ENCODE results near the gene MYOCD.

The MYOCD gene

DNA sequence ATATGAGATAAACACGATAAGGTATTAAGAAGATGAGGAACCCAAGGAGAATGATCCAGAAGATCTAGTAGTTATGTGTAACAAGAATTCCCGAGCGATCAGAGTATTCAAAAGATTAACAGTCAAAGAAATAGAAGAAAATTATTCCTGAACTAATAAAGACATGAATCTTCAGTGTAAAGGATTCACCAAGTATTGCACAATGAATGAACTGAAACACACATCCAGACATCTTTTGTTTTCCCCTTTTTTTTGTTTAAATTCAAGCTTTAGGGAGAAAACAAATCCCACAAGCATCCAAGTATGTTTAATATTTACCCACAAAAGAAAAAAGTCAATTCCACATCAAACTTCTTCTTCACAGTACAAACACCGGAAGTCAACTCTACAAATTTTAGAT is 23.7 kb upstream of the MYOCD start:
- no peak for DNase-seq

DNA sequence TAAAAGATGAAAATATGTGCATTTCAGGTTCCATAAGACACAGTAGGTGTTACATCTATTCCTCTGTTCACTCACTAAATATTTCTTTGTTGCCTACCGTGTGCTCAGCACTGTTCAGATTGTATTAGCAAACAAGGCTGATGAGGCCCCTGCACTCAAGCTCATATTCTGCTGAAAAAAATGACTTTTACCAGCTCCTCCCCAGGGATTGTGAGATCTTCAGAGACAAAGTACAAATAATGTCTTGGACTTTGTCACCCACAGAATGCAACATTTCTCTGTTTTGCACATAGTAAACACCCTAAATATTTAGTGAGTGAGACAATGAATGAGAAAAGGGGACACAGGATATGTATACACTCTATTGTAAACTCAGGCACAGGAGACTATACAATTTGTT is 21.9 kb upstream of the MYOCD start:
- DNase-seq = no peak

DNA sequence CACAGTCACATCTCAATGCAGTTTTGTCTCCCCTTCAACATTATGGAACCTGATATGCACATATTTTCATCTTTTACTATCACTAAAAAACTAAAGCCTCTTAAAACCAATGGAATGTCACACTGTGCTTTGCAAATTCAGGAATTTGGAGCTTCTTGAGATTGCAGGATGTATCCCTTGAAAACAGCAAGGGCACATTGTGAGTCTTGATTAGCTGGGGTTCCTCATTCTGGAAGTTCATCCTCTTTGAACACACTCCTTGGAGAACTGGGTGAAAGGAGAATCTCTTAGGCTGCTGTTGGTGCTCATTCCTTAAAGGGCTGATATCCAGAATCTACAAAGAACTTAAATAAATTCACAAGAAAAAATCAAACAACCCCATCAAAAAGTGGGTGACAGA is 21.1 kb upstream of the MYOCD start:
- no peak for DNase-seq

DNA sequence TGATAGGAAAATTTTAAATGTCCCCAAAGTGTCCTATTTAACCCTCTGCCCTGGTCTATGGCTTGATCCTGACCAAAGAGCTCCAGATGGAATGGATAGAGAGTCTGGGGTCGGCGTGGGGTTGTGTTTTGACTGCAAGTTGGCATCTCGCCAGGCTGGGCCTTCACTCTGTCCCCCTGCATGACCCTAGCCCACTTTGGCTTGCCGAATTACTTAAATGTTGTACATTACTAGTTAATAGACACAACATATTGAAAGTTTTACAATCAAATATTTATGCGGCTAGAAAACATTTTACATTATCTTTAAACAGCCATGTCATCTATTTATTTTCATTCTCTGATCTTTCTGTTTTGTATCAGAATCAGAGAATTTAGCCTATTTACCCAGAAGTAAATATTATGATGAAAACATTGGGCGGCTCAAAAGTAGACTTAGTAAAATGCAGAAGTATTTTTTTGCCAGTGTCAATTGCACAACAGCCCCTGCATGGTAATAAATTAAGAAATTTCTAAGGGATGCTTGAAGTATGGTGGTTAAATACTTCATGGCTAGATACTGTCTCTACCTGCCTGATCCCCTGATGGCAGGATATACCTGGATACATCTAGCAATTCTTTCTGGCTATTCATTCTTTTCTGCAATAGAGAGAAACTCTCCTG is 18.8 kb upstream of the MYOCD start:
- DNase-seq = no peak

DNA sequence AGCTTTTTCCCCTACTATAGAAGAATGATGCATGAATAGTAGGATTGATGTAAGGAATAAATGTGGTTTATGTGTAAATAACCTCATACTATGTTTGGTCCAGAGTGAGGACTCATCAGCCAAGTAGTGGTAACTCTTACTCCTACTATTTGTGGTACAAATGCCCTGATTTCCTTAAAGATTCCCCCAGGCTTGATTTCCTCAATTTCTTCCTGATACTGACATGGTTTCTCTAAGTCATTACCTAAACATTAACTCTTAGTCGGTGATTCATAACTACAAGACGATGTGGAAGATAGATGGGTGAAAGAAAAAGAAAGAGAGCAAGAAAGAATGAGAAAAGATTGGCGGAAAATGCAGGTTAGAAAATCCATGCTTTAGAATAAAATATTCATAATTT is 17.2 kb upstream of the MYOCD start:
- DNase-seq = no peak

GRCh38 chr17:12655936-12656335 is 9.8 kb upstream of the MYOCD start:
- no peak for DNase-seq

- DNase-seq = no peak
Measured at GRCh38 chr17:12656354-12656753, 9.3 kb upstream of the MYOCD start.

DNA sequence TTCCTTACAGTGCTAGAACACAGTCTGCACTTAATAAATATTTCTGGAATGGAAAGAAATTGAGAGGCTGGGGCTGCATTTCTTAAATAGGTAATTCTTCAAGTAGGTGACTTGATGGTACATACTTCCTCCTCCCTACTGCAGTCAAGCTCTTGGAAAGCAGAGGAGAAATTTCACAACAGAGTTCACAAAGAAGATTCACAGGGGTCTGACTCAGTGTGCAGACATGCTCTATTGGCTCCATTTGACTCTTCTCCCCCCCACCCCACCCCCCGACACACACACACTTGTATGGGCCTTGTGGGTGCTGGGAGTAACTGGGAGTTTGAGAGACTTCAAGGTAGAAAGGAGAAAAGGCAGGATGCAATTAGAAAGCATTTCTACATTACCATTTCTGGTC is 6.2 kb upstream of the MYOCD start:
- DNase-seq = no peak

DNA sequence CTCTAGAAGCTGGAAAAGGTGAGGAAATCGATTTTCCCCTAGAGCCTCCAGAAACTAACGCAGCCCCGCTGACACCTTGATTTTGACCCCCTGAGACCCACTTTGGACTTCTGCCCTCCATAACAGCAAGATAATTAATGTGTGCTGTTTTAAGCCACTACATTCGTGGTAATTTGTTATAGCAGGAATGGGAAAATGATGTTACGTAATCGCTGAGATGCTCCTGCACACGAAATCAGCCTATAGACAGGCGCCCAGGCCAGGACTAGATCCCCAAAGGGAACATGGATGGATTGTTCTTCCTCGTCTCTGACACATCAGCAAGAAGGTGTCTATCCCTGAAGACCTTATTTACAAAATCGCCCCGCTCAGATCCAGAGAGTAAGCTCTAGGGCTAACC is 1.4 kb upstream of the MYOCD start:
- DNase-seq = no peak

DNA sequence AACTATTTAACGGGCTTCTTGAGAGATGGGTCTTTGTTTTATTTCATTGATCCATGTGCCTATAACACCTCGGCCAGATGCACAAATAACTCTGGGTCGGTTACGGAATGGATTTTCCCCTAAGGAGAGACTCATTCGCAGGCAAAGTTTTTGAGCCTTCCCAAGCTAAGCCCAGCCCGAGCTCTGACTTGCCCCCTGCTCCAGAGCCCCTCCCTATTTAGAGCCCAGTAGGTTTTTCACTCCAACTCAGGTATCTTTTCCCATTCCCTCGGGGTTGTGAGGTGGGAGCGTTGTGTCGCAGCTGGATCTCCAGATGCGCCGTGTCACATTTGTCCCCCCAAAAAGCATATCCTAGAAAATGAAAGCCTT is 812 bp upstream of the MYOCD start:
- DNase-seq = no peak

GRCh38 chr17:12666718-12667117 is 1.0 kb downstream of the MYOCD start:
- DNase-seq = no peak

DNA sequence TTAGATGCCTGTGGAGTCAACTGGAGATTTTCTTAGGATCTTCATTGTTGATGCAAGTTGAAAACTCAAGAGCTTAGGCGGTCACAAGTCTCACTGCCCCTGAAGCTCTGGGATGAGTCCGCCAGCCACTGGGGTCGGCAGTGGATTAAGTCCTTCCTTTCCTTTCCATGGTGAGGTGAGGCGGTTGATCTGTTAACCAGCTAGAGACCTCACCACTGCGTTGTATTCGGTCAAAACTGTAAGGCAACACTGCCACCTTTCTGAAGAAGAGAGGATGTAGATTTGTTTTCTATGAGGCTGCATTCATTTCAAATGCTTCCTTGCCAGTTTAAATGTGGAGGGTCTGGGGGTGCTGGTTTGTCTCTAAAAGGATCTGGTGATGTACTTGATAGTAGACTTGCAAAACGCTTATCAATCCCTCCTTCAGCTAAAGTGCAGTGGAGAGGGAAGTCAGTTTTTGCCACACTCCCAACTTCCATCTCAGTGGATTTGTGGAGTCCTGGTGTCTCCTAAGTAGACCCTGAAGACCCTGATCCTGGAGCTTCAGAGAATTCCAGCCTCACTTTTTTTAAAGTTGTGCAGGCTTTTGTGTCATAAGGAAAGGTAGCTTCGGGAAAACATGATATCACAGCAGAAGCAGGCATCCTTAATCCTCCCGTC is 1.7 kb downstream of the MYOCD start:
- DNase-seq = no peak

DNA sequence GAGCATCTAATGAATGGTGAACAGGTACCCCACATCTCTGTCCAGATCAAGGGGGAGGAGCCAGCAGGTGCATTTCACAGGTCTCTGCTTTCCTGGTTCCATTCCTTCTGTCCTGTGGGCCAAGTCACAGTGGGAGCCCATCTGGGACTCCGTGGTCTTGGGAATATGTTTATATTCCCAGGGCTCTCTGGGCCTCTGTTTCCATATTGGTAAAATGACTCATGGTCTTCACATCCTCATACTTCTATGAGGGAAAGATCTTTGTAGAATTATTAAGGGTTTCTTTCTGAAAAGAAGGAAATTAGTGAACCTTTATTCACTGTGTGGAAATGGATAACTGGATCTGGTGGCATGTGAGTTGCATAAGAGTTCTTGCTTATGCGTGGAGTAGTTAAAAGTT is 6.2 kb downstream of the MYOCD start:
- DNase-seq = no peak

- no peak for DNase-seq
Measured at GRCh38 chr17:12672947-12673346, 7.3 kb downstream of the MYOCD start.

- no peak for DNase-seq
Measured at GRCh38 chr17:12673788-12674187, 8.1 kb downstream of the MYOCD start.

DNA sequence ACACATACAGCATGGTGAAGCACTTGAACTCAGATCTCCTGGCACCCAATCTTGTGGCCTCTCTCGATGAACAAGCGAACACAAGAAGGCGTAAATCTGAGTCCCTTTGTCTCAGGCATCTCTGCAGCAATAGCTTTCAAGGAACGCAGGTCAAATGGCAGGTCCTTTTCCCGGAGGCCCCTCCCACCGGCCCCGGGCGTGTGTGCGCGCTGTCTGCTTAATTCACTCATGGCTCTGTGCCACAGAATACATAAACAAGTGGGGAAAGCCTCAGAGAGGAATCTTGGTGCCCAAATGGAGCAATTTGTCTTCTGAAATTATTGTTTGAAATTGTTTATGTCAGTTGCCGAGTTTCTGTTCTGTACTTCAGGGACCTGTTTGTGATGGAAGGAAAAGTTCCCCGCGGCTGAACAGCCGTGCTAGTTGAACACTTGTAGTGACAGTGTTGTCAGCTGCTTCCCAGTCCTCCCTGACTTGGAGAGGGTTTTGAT is 14.8 kb downstream of the MYOCD start:
- no peak for DNase-seq

DNA sequence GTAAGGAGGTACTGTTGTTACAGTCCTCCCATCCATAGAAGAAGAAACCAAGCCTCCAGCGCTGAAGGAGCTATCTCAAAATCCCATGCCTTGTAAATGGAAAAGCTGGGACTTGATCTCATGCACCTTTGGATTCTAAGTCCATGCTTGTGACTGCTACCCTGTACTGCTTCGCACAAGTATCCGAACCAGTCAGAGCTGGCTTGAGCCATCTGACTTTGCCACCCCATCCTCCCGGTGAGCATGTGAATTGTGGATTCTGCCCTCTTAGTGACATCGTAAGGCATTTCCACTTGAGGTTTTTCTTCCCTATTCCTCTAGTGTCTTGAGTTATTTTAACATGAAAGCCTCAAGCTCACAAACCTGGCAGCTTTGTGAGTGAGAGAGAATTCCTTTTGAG is 15.3 kb downstream of the MYOCD start:
- no peak for DNase-seq

DNA sequence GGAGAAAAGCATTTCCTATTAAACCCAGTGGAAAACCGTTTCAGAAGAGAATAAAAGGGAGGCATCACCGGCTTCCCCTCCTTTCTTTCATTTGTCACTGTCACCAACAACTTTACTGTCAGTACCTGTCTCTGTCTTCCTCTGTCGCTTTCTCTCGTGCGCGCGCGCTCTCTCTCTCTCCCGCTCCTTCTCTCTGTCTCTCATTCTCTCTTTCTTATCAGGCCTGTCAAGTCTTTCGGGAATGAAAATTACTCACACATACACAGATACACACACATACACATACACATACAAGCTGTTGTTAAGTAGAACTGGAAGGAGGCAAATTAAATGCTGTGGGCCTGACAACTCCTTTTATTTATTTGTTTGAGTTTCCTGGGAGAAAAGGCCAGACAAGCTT is 17.6 kb downstream of the MYOCD start:
- DNase-seq = no peak

- DNase-seq = no peak
Measured at GRCh38 chr17:12686486-12686885, 20.8 kb downstream of the MYOCD start.

DNA sequence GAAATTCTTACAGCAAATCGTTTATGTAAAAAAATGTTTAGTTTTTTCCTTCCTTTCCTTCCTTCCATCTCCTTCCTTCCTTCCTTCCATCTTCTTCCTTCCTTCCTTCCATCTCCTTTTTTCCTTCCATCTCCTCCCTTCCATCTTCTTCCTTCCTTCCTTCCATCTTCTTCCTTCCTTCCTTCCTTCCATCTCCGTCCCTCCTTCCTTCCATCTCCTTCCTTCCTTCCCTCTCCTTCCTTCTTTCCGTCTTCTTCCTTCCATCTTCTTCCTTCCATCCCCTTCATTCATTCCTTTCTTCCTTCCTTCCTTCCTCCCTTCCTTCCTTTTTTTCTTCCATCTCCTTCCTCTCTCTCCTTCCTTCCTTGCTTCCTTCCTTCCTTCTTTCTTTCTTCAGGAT is 22.7 kb downstream of the MYOCD start:
- DNase-seq = no peak

- DNase-seq = no peak
Measured at GRCh38 chr17:12691173-12691572, 25.5 kb downstream of the MYOCD start.

DNA sequence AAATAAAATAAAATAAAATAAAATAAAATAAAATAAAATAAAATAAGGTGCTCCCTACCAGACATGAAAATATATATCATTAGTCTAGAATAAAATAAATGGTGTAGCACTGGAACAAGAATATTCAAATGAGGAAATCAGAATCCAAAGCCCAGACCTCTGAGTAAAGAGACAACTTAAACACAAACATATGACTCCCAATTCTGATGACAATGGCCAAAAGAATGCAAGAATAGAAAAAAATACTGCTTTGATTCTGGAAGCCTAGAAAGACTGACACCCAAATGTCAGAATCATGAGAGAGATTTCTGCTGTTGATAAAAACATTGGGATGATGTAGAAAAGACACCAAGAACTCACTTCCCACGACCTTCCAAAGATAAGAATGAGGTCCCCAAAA is 27.9 kb downstream of the MYOCD start:
- no peak for DNase-seq

GRCh38 chr17:12706070-12706469 is 40.4 kb downstream of the MYOCD start:
- DNase-seq = no peak

GRCh38 chr17:12709063-12709462 is 43.4 kb downstream of the MYOCD start:
- DNase-seq = no peak

DNA sequence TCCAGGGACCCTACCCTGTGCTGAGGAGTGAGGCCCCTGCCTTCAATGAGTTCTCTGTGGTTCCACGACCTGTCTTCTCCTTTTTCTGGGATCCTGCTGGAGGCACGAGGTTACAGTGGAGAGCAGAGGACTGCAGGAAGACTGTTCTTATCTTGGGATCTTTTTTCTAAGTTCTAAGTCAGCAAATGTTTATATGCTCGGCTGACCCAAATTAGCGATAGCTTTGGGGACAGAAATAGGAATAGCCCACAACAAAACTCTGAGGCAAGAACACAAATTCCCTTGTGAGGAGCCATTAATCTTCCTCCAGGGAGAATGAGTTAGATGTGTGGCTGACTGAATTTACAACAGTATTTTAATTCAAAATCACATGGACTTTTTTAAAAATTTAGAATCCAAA is 46.7 kb downstream of the MYOCD start:
- DNase-seq = no peak
